T-cell (primary cell): ENCODE results near the gene PDP2. TPM values are rescaled to one million over a fixed set of nuclear protein-coding genes. Genes with fewer than 3 reads are reported as not detected.

Source experiments
- ATAC-seq, 4 experiments: fragments of 200-7000 bp in 3 of 4; fragments of 150-1000 bp in 1 of 4; cut with Tn5 transposase; replicated peaks in 1 of 4; 1 replicate in 3 of 4; 2 replicates in 1 of 4; pipeline ENCODE4 v1.10.0; 2021; ENCODE audit warnings: moderate library complexity in 3 of 4, mild to moderate bottlenecking in 2 of 4, moderate number of reproducible peaks in 1 of 4
- CTCF ChIA-PET, 2 donors: fragments of 300-600 bp; sonication (Branson Sonifier 250); formaldehyde crosslinking; loops; one replicate each; lab custom pipeline; 2022; ENCODE audit warnings: antibody characterized with exemption in 2 of 2; lab: Charles Lee
- POLR2A ChIA-PET, 2 donors: fragments of 300-600 bp; sonication (Branson Sonifier 250); formaldehyde crosslinking; loops; one replicate each; lab custom pipeline; 2022; ENCODE audit warnings: antibody characterized with exemption in 2 of 2; lab: Charles Lee
- DNase-seq, 35 experiments: peaks; one replicate each; pipeline versions ENCODE4 v3.0.0 to v3.0.0-alpha.2; 2013 to 2023
- H3K27ac ChIP-seq: one replicate; pipeline ENCODE4 v1.5.1; 2013; ENCODE audit warnings: low read length
- H3K27me3 ChIP-seq, 2 experiments: replicated peaks in 1 of 2; 1 replicate in 1 of 2; 2 replicates in 1 of 2; pipeline versions ENCODE4 v1.6.1 to v1.7.0; 2013; ENCODE audit warnings: low read length in 1 of 2, mixed read lengths in 1 of 2; ENCODE audit not compliant: control insufficient read depth in 2 of 2, insufficient read depth in 2 of 2; ENCODE audit errors: extremely low read depth in 1 of 2
- H3K36me3 ChIP-seq, 2 donors: 1 replicate in 1 of 2; 2 replicates in 1 of 2; pipeline versions ENCODE4 v1.6.1 to v1.7.0; 2013; ENCODE audit warnings: low read length in 1 of 2; ENCODE audit not compliant: control insufficient read depth in 2 of 2, insufficient read depth in 1 of 2; ENCODE audit errors: extremely low read depth in 1 of 2
- H3K4me1 ChIP-seq, 2 experiments: 1 replicate in 1 of 2; 2 replicates in 1 of 2; pipeline versions ENCODE4 v1.6.1 to v1.7.0; 2013; ENCODE audit warnings: low read length in 2 of 2, mixed read lengths in 1 of 2; ENCODE audit not compliant: insufficient read depth in 2 of 2, control insufficient read depth in 1 of 2; ENCODE audit errors: extremely low read depth in 1 of 2
- H3K4me3 ChIP-seq, 2 donors: 1 replicate in 1 of 2; 2 replicates in 1 of 2; pipeline versions ENCODE4 v1.5.1 to v1.7.0; 2013; ENCODE audit warnings: mild to moderate bottlenecking in 2 of 2, low read length in 1 of 2, moderate library complexity in 1 of 2; ENCODE audit not compliant: control insufficient read depth in 1 of 2; ENCODE audit errors: extremely low read depth in 1 of 2
- H3K9me3 ChIP-seq: 2 replicates; pipeline ENCODE4 v1.7.0; 2013
- H3K27ac Mint-ChIP-seq, 2 donors: one replicate each; pipeline ENCODE4 v1.8.0; 2020 to 2021; ENCODE audit warnings: mild to moderate bottlenecking in 2 of 2, mixed read lengths in 2 of 2
- H3K27me3 Mint-ChIP-seq, 2 donors: one replicate each; pipeline ENCODE4 v1.8.0; 2021 to 2022; ENCODE audit warnings: mixed read lengths in 2 of 2
- H3K36me3 Mint-ChIP-seq: one replicate; pipeline ENCODE4 v1.8.0; 2021; ENCODE audit warnings: mixed read lengths
- H3K4me1 Mint-ChIP-seq, 3 donors: one replicate each; pipeline ENCODE4 v1.8.0; 2020 to 2022; ENCODE audit warnings: mixed read lengths in 3 of 3, mild to moderate bottlenecking in 1 of 3
- H3K4me3 Mint-ChIP-seq, 3 donors: one replicate each; pipeline ENCODE4 v1.8.0; 2020 to 2022; ENCODE audit warnings: mild to moderate bottlenecking in 3 of 3, mixed read lengths in 3 of 3, moderate library complexity in 3 of 3
- H3K9me3 Mint-ChIP-seq, 3 donors: one replicate each; pipeline ENCODE4 v1.8.0; 2020 to 2022; ENCODE audit warnings: mixed read lengths in 3 of 3
- WGBS: methylation state at CpG from one replicate; pipeline ENCODE4 v1.1.5; 2013; ENCODE audit warnings: missing lambda C conversion rate; ENCODE audit not compliant: insufficient coverage; 5-methylcytosine and 5-hydroxymethylcytosine counted together
- total RNA-seq, 35 experiments: library from RNA in 6 of 35; stranded (reverse) in 6 of 35; fragments of 120-200 nt in 1 of 35; gene quantifications; one replicate each; pipeline versions ENCODE4 v1.2.1 to v1.2.4 and lab custom pipeline; 2013 to 2026

PDP2 gene
- total RNA-seq, 5 donors from 2014 or later (not counting 1 experiment from before 2014, with no cell fraction given): 7.1 to 16.5 (median 12.5) TPM

DNA sequence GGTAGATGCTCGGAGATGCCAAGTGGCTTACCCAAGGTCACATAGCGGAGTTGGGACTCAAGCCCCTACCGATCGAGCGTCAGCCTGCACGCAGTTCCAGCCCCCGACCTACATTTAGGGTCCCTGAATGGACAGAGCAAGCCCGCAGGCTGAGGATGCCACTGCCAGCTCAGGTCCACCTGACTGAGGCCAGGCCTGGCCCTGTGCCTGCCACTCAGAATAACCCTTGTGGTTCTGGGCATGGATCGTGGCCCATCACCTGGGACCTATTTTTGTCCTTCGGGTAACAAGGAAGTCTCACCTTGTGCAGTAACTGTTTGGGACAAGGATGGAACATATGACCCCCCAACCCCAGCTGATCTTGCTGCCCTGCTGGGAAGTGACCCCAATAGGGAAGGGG is 21.3 kb downstream of the PDP2 start:
- Histone ChIP-seq H3K36me3 (no peaks in the 10 kb centered on the region), H3K27ac (no peak overlapping the region), H3K4me1 (peaks cover 0 to 9% of the 10 kb centered on the region in 2 experiments), H3K4me3 (no peak overlapping the region), H3K27me3 (no peaks in the 10 kb centered on the region), H3K9me3 (no peaks in the 10 kb centered on the region)
- ChIA-PET POLR2A (interaction anchor here in 1 of 2 donors (0.7 kb wide), 1 partner anchor 9 kb away, joined by 4 read pairs; no protein-coding TSS in a partner anchor), CTCF (no interaction called here)
- Mint-ChIP-seq H3K27me3 (no peaks in the 10 kb centered on the region), H3K9me3 (no peaks in the 10 kb centered on the region), H3K4me1 (peaks cover 8 to 10% (median 9%) of the 10 kb centered on the region in 3 donors), H3K36me3 (no peaks in the 10 kb centered on the region), H3K4me3 (no peak overlapping the region), H3K27ac (no peak overlapping the region)
- WGBS: 89% methylated on average over 8 of the region's 10 CpGs
- no peak for ATAC-seq
- no peak for DNase-seq

DNA sequence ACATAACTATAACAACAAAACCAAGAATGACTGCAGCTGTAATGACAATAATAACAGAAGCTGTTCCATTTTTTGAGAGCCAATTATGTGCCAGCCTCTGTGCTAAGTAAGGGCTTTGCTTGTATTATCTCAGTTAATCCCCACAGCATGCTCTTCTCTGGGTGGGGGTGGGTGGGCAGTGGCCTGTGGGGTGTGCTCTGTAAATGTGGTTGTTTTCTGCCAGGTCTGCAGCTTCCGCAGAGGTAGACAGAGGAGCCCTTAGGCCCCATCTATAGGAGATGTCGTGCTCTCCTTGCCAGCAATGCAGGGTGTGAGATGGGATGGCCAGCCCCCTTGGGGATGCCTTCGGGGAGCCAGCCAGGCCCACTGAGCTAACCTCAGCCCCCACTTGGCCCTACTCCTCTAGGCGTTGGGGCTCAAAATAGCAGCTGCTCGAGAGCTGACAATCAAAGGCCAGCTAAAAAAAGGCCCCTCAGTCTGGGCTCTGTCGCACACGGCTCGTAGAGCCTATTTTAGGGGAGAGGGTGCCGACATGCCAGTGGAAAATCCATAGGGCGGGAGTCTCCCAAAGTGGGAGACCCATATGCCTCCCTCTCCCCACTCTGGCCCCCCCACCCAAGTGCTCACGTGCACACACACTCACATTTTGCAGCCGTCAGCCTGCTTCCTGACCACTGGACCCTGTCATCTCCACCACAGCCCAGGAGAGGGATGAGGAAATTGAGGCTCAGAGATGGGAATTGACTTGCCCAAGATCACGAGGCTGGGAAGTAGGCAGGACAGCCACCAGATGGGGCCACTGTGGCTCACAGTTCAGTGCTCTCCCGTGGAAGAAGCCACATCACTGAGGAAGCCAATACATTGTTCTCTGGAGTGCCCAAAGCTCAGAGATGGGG is 22.6 kb downstream of the PDP2 start:
- Histone ChIP-seq H3K4me3 (no peak overlapping the region), H3K27me3 (no peaks in the 10 kb centered on the region), H3K36me3 (no peaks in the 10 kb centered on the region), H3K9me3 (no peaks in the 10 kb centered on the region), H3K4me1 (peaks cover 0 to 9% of the 10 kb centered on the region in 2 experiments), H3K27ac (no peak overlapping the region)
- Mint-ChIP-seq H3K9me3 (no peaks in the 10 kb centered on the region), H3K27ac (no peak overlapping the region), H3K4me1 (peaks cover 8 to 11% (median 10%) of the 10 kb centered on the region in 3 donors), H3K36me3 (no peaks in the 10 kb centered on the region), H3K27me3 (no peaks in the 10 kb centered on the region), H3K4me3 (no peak overlapping the region)
- WGBS: 93% methylated on average over 5 of the region's 14 CpGs
- no peak for DNase-seq
- ChIA-PET POLR2A (no interaction called here), CTCF (no interaction called here)
- ATAC-seq: no peak

GRCh38 chr16:66903544-66904427 is 23.5 kb downstream of the PDP2 start:
- H3K36me3 Mint-ChIP-seq: no peaks in the 10 kb centered on the region

DNA sequence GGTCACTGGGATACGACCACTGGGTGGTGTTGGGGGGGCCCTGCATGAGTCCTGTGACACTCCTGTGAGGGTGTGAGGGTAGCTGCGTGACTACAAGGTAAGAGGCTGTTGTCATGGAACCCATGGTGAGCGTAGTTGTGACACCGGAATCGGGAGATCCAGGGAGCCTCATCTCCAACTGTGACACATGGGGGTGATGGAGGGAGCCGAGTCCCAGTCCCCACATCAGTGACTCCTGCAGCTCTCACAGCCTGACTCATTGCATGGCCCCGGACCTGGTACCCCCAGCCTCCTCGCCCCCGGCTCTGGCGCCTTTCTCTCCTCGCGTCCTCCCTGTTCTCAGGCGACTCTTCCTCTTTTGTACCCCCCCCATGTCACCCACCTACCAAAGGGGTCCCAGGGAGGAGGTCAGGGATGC is 24.1 kb downstream of the PDP2 start:
- Mint-ChIP-seq H3K27ac (no peak overlapping the region), H3K4me1 (peaks cover 8 to 11% (median 10%) of the 10 kb centered on the region in 3 donors), H3K36me3 (no peaks in the 10 kb centered on the region), H3K27me3 (no peaks in the 10 kb centered on the region), H3K9me3 (no peaks in the 10 kb centered on the region), H3K4me3 (no peak overlapping the region)
- ChIA-PET POLR2A (interaction anchor here in 1 of 2 donors (0.6 kb wide), 1 partner anchor 512 kb away, joined by 3 read pairs; the partner anchor contains the start of gene ZDHHC1), CTCF (no interaction called here)
- peaks cover 0 to 9% of the 10 kb centered on the region in 2 experiments for H3K4me1 ChIP-seq
- no peak for ATAC-seq
- H3K27ac ChIP-seq: no peak overlapping the region
- no peaks in the 10 kb centered on the region for H3K27me3 ChIP-seq
- no peaks in the 10 kb centered on the region for H3K9me3 ChIP-seq
- WGBS: 100% methylated on average over 2 of the region's 13 CpGs
- no peak for DNase-seq
- H3K36me3 ChIP-seq: no peaks in the 10 kb centered on the region
- no peak overlapping the region for H3K4me3 ChIP-seq

More at GRCh38 chr16:66903544-66904427, 23.5 kb downstream of the PDP2 start:
- Histone ChIP-seq H3K9me3 (no peaks in the 10 kb centered on the region), H3K36me3 (no peaks in the 10 kb centered on the region), H3K4me3 (no peak overlapping the region), H3K27ac (no peak overlapping the region), H3K4me1 (peaks cover 0 to 9% of the 10 kb centered on the region in 2 experiments), H3K27me3 (no peaks in the 10 kb centered on the region)
- Mint-ChIP-seq H3K27me3 (no peaks in the 10 kb centered on the region), H3K4me1 (peaks cover 8 to 11% (median 10%) of the 10 kb centered on the region in 3 donors), H3K9me3 (no peaks in the 10 kb centered on the region), H3K4me3 (no peak overlapping the region), H3K27ac (no peak overlapping the region)
- POLR2A ChIA-PET: interaction anchor here in 1 of 2 donors (0.6 kb wide), 1 partner anchor 513 kb away, joined by 3 read pairs; the partner anchor contains the start of gene ZDHHC1
- CTCF ChIA-PET: no interaction called here
- 62% methylated on average over 3 of the region's 11 CpGs for WGBS
- ATAC-seq (no peak), DNase-seq (no peak)

DNA sequence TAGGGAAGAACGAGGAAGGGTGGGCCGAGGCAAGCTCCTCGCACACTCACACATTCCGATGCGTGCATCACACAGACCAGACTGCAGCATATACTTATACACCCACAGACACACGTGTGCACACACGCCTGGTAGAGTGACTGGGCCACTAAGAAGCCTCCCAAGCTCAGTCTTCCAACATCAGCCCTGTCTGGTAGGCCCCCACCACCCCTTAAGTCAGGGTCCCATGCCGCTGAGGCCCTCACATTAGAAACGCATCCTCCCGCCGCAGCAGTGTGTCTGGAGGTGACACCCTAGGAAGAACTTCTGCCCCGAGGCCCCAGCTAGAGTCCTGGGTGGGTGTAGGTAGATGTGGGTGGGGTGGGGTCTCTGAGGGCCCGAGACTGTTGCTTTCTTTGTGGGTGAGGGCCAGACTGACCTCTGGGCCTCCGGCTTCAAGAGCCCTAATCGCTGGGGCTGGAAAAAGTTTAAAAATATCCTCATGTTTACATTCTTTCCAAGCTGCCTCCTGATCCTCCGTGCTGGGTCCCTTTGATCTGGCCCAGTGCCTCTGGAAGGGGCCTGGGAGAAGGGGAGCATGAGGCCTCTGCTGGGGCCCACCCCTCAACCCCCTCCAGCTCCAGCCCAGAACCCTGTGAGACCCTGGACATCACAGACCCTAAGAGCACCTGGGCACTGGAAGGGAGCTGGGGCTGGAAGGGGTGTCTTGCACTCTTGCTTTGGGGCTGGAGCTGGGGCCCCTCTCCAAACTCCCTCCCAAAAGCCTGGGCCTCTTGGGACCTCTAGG is 24.7 kb downstream of the PDP2 start:
- no peak for DNase-seq
- Histone ChIP-seq H3K27me3 (no peaks in the 10 kb centered on the region), H3K4me1 (peaks cover 0 to 9% of the 10 kb centered on the region in 2 experiments), H3K36me3 (no peaks in the 10 kb centered on the region), H3K9me3 (no peaks in the 10 kb centered on the region), H3K27ac (no peak overlapping the region), H3K4me3 (no peak overlapping the region)
- ChIA-PET CTCF (interaction anchor here in 1 of 2 donors (0.6 kb wide), 1 partner anchor 123 kb away, joined by 3 read pairs; no protein-coding TSS in a partner anchor), POLR2A (interaction anchor here in 1 of 2 donors (0.6 kb wide), 1 partner anchor 511 kb away, joined by 3 read pairs; the partner anchor contains the start of gene ZDHHC1)
- ATAC-seq: no peak
- WGBS: 83% methylated on average over 7 of the region's 16 CpGs
- no peaks in the 10 kb centered on the region for H3K9me3 Mint-ChIP-seq
- H3K4me3 Mint-ChIP-seq: no peak overlapping the region
- H3K27ac Mint-ChIP-seq: no peak overlapping the region
- no peaks in the 10 kb centered on the region for H3K27me3 Mint-ChIP-seq
- no peaks in the 10 kb centered on the region for H3K36me3 Mint-ChIP-seq
- H3K4me1 Mint-ChIP-seq: peaks cover 8 to 11% (median 10%) of the 10 kb centered on the region in 3 donors
